H1 (cell line): Measurements from ENCODE around the gene CDH11. TPM values are rescaled to one million over a fixed set of nuclear protein-coding genes. Genes with fewer than 3 reads are reported as not detected.

ENCODE experiments used
- CTCF ChIA-PET: fragments of 300-600 bp; sonication (Branson Sonifier 250); formaldehyde crosslinking; loops from one replicate; lab custom pipeline; 2021; ENCODE audit not compliant: partially characterized antibody; lab: Charles Lee
- POLR2A ChIA-PET: fragments of 300-600 bp; sonication (Branson Sonifier 250); formaldehyde crosslinking; loops from one replicate; lab custom pipeline; 2021; ENCODE audit warnings: inconsistent platforms; ENCODE audit not compliant: partially characterized antibody; lab: Charles Lee
- DNase-seq, 2 experiments: peaks; one replicate each; pipeline versions ENCODE4 v3.0.0 to v3.0.0-alpha.2; 2010 to 2022; ENCODE audit warnings: low spot score in 2 of 2, low read depth in 1 of 2, mixed read lengths in 1 of 2
- FAIRE-seq: peaks from 2 replicates; lab custom pipeline; 2011; peaks lifted over from hg19 to GRCh38; lab: Jason Lieb, UNC
- H2AFZ ChIP-seq: 2 replicates; pipeline ENCODE4 v1.8.1; 2012; ENCODE audit warnings: low read length, inconsistent platforms
- H2AK5ac ChIP-seq: 2 replicates; pipeline ENCODE4 v1.6.1; 2013; ENCODE audit warnings: low read depth, low read length
- H2BK120ac ChIP-seq: replicated peaks from 2 replicates; pipeline ENCODE3; 2013; ENCODE audit warnings: low read depth, low read length, inconsistent platforms
- H2BK12ac ChIP-seq: 2 replicates; pipeline ENCODE4 v1.6.1; 2013; ENCODE audit warnings: low read depth, low read length
- H2BK15ac ChIP-seq: 2 replicates; pipeline ENCODE4 v1.6.1; 2013; ENCODE audit warnings: low read length
- H2BK20ac ChIP-seq: 2 replicates; pipeline ENCODE4 v1.6.1; 2013; ENCODE audit warnings: low read length
- H2BK5ac ChIP-seq: 2 replicates; pipeline ENCODE4 v1.6.1; 2013; ENCODE audit warnings: low read depth, low read length
- H3K14ac ChIP-seq: 2 replicates; pipeline ENCODE4 v1.6.1; 2013; ENCODE audit warnings: inconsistent platforms; ENCODE audit not compliant: insufficient read length
- H3K18ac ChIP-seq: 2 replicates; pipeline ENCODE4 v1.6.1; 2013; ENCODE audit warnings: low read length; ENCODE audit errors: extremely low read depth
- H3K23ac ChIP-seq: 2 replicates; pipeline ENCODE4 v1.6.1; 2013; ENCODE audit warnings: inconsistent platforms; ENCODE audit not compliant: insufficient read length
- H3K23me2 ChIP-seq: 2 replicates; pipeline ENCODE4 v1.6.1; 2013; ENCODE audit warnings: low read depth, low read length
- H3K27ac ChIP-seq: 2 replicates; pipeline ENCODE4 v1.6.1; 2011; ENCODE audit warnings: low read depth, low read length, inconsistent platforms
- H3K27me3 ChIP-seq, 4 experiments: replicated peaks in 1 of 4; 1 replicate in 1 of 4; 2 replicates in 3 of 4; pipeline versions ENCODE4 v1.6.1 to v1.8.1; 2011 to 2013; ENCODE audit warnings: low read length in 3 of 4, mild to moderate bottlenecking in 3 of 4, inconsistent platforms in 2 of 4, mixed read lengths in 2 of 4, moderate library complexity in 1 of 4; ENCODE audit not compliant: control insufficient read depth in 3 of 4, insufficient read depth in 3 of 4; ENCODE audit errors: extremely low read depth in 1 of 4
- H3K36me3 ChIP-seq, 4 experiments: 2 replicates each; pipeline versions ENCODE4 v1.6.1 to v1.8.1; 2011 to 2013; ENCODE audit warnings: mild to moderate bottlenecking in 4 of 4, low read length in 3 of 4, moderate library complexity in 2 of 4, control low read depth in 1 of 4, inconsistent platforms in 1 of 4; ENCODE audit not compliant: insufficient read depth in 4 of 4, control insufficient read depth in 2 of 4
- H3K4ac ChIP-seq: replicated peaks from 2 replicates; pipeline ENCODE3; 2013; ENCODE audit warnings: low read length, low read depth, mixed read lengths, inconsistent platforms; ENCODE audit not compliant: insufficient read length
- H3K4me1 ChIP-seq, 4 experiments: replicated peaks in 1 of 4; 1 replicate in 1 of 4; 2 replicates in 3 of 4; pipeline versions ENCODE4 v1.6.1 to v1.8.1; 2011 to 2013; ENCODE audit warnings: low read length in 3 of 4, inconsistent platforms in 2 of 4, mixed read lengths in 1 of 4; ENCODE audit not compliant: insufficient read depth in 4 of 4, control insufficient read depth in 3 of 4
- H3K4me2 ChIP-seq, 2 experiments: 2 replicates each; pipeline versions ENCODE4 v1.6.1 to v1.8.1; 2011 to 2013; ENCODE audit warnings: low read depth in 2 of 2, low read length in 2 of 2, control low read depth in 1 of 2, inconsistent platforms in 1 of 2, mild to moderate bottlenecking in 1 of 2; ENCODE audit not compliant: insufficient read depth in 1 of 2
- H3K4me3 ChIP-seq, 4 experiments: fragments of 200-600, 300-600 bp in 1 of 4; sonication (generic), shearing (Covaris generic), sonication (Bioruptor Twin) in 1 of 4; 2 replicates each; pipeline versions ENCODE4 v1.5.1 to v1.8.1; 2011 to 2016; ENCODE audit warnings: low read length in 4 of 4, low read depth in 3 of 4, control low read depth in 2 of 4, inconsistent platforms in 2 of 4, mild to moderate bottlenecking in 2 of 4, mixed read lengths in 1 of 4, moderate library complexity in 1 of 4; ENCODE audit not compliant: insufficient read depth in 2 of 4; ENCODE audit errors: extremely low read depth in 1 of 4
- H3K56ac ChIP-seq: replicated peaks from 2 replicates; pipeline ENCODE3; 2013; ENCODE audit warnings: low read depth, mild to moderate bottlenecking, mixed read lengths, low read length, inconsistent platforms; ENCODE audit not compliant: insufficient read length
- H3K79me1 ChIP-seq: 2 replicates; pipeline ENCODE4 v1.6.1; 2013; ENCODE audit warnings: low read depth, low read length, control low read depth
- H3K79me2 ChIP-seq, 2 experiments: 2 replicates each; pipeline versions ENCODE4 v1.6.1 to v1.8.1; 2012 to 2013; ENCODE audit warnings: low read length in 2 of 2, mild to moderate bottlenecking in 2 of 2, inconsistent platforms in 1 of 2; ENCODE audit not compliant: insufficient read depth in 2 of 2, control insufficient read depth in 1 of 2
- H3K9ac ChIP-seq, 4 experiments: replicated peaks in 1 of 4; 1 replicate in 1 of 4; 2 replicates in 3 of 4; pipeline versions ENCODE4 v1.6.1 to v1.8.1; 2011 to 2013; ENCODE audit warnings: low read depth in 3 of 4, low read length in 3 of 4, control low read depth in 2 of 4, mild to moderate bottlenecking in 2 of 4, moderate library complexity in 2 of 4, inconsistent platforms in 1 of 4; ENCODE audit errors: extremely low read depth in 1 of 4
- H3K9me3 ChIP-seq, 2 experiments: 2 replicates each; pipeline versions ENCODE4 v1.6.1 to v1.8.1; 2012 to 2013; ENCODE audit warnings: mild to moderate bottlenecking in 2 of 2, moderate library complexity in 2 of 2, control low read depth in 1 of 2, inconsistent platforms in 1 of 2, low read depth in 1 of 2, low read length in 1 of 2, mixed read lengths in 1 of 2; ENCODE audit not compliant: insufficient read depth in 2 of 2
- H4K20me1 ChIP-seq, 2 experiments: replicated peaks in 1 of 2; 2 replicates each; pipeline versions ENCODE3 to v1.8.1; 2011 to 2013; ENCODE audit warnings: inconsistent platforms in 2 of 2, low read length in 2 of 2, mild to moderate bottlenecking in 1 of 2; ENCODE audit not compliant: insufficient read depth in 2 of 2, control insufficient read depth in 1 of 2
- H4K5ac ChIP-seq: 2 replicates; pipeline ENCODE4 v1.6.1; 2013; ENCODE audit warnings: low read length, low read depth, mixed read lengths, inconsistent platforms; ENCODE audit not compliant: insufficient read length
- H4K8ac ChIP-seq: 2 replicates; pipeline ENCODE4 v1.8.0; 2013; ENCODE audit warnings: mild to moderate bottlenecking, moderate library complexity, low read length, inconsistent platforms; ENCODE audit not compliant: insufficient read depth; ENCODE audit errors: extremely low read depth
- H4K91ac ChIP-seq: replicated peaks from 2 replicates; pipeline ENCODE3; 2013; ENCODE audit warnings: low read length, mixed read lengths, inconsistent platforms; ENCODE audit not compliant: insufficient read length
- WGBS, 2 experiments: shearing (Covaris generic) in 1 of 2; methylation state at CpG; one replicate each; pipeline versions ENCODE4 v1.1.6 to v1.1.7; 2013 to 2015; ENCODE audit warnings: low lambda C conversion rate in 2 of 2, mixed read lengths in 2 of 2, inconsistent platforms in 1 of 2, low coverage in 1 of 2, missing lambda C conversion rate in 1 of 2; ENCODE audit not compliant: insufficient replicate concordance in 2 of 2, insufficient coverage in 1 of 2, insufficient read length in 1 of 2; ENCODE audit errors: extremely low coverage in 1 of 2, missing lambda C conversion rate in 1 of 2; 5-methylcytosine and 5-hydroxymethylcytosine counted together
- polyA plus RNA-seq, 7 experiments: library from polyadenylated mRNA; depleted of rRNA in 3 of 7; stranded (reverse) in 5 of 7; unstranded in 2 of 7; fragments of >200 nt in 5 of 7; fragments of 200-250 nt in 2 of 7; gene quantifications; 1 replicate in 5 of 7; 2 replicates in 1 of 7; 4 replicates in 1 of 7; pipeline versions ENCODE4 v1.2.1 to v1.2.3, GENCODE V29; 2011 to 2013; ENCODE audit warnings: missing spikeins in 2 of 7, mixed read lengths in 2 of 7
- total RNA-seq: library from RNA; stranded (reverse); fragmentation: NEBNext Ultra II Directional; extraction: Animal tissue kit (Norgen Biotek cat#: 25700); gene quantifications from 2 replicates; pipeline ENCODE4 v1.2.1, GENCODE V29; 2021

Gene CDH11
- total and polyA plus RNA-seq, 2 of the 8 experiments (the other 6 are each of a cell fraction or from before 2014, with no cell fraction given): 3.3 to 8.4 TPM

DNA sequence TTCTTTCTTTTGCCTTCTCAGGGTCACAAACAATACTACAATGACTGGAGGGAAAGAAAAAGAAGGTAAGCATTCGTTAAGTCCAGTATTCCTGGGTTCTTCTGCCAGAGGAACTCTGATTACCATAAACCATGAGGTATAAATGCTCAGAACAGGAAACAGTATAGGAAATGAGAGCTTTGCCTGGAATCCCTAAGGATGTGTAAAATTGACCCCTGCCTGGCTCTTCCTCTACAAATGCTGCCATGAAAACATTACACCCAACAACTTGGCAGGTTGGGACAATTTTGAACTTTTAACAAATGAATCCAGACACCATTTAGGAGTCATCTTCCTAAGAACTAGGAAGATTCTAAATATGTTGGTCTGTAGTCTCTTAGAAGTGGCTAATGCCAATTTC lies 173.8 kb downstream of the CDH11 start:
- Histone ChIP-seq H3K36me3 (no peaks in the 10 kb centered on the region), H3K18ac (no peak overlapping the region), H3K14ac (no peak overlapping the region), H3K9ac (no peak overlapping the region), H3K56ac (no peak overlapping the region), H2BK20ac (no peak overlapping the region), H3K4me1 (peaks cover 0 to 2% (median 0%) of the 10 kb centered on the region in 4 experiments; a peak in 1 of 7 replicates), H3K79me2 (no peaks in the 10 kb centered on the region), H2BK12ac (no peak overlapping the region), H3K23me2 (no peaks in the 10 kb centered on the region), H4K8ac (no peak overlapping the region), H2AFZ (no peak overlapping the region), H2BK120ac (no peak overlapping the region), H2BK15ac (no peak overlapping the region), H3K9me3 (no peaks in the 10 kb centered on the region; a peak in 1 of 4 replicates), H3K23ac (no peak overlapping the region), H3K4me2 (no peak overlapping the region), H4K5ac (no peak overlapping the region), H4K91ac (no peak overlapping the region), H2BK5ac (no peak overlapping the region), H3K4me3 (no peak overlapping the region), H3K27me3 (no peaks in the 10 kb centered on the region), H4K20me1 (no peaks in the 10 kb centered on the region), H3K79me1 (no peaks in the 10 kb centered on the region), H2AK5ac (no peak overlapping the region), H3K27ac (no peak overlapping the region), H3K4ac (no peak overlapping the region)
- ChIA-PET POLR2A (no interaction called here), CTCF (interaction anchor here (0.8 to 1.3 kb wide), 2 partner anchors 10 to 131 kb away, joined by 3 to 4 read pairs; no protein-coding TSS in a partner anchor)
- 80% methylated on average over 1 of the region's 1 CpG; no CpG with 5 or more reads in 1 of the 2 experiments for WGBS, 2 experiments
- FAIRE-seq: no peak
- no peak for DNase-seq
